HepG2 (cell line): Measurements from ENCODE around the gene ENTPD2. TPM values are rescaled to one million over a fixed set of nuclear protein-coding genes. Genes with fewer than 3 reads are reported as not detected.

Source experiments
- ATF4 ChIP-seq, 2 experiments: fragments of 450-650 bp in 1 of 2; sonication (generic) in 1 of 2; formaldehyde crosslinking; IDR thresholded peaks; 2 replicates each; pipeline versions ENCODE4 v1.5.0 to v1.8.0; 2020 to 2022; ENCODE audit warnings: mild to moderate bottlenecking in 1 of 2, missing genetic modification reagents in 1 of 2
- CCAR2 ChIP-seq: fragments of 200-400 bp; formaldehyde crosslinking; optimal IDR thresholded peaks from 2 replicates; pipeline ENCODE3; 2018; ENCODE audit warnings: low read depth, mild to moderate bottlenecking, low read length, moderate library complexity
- HNF1A ChIP-seq, 2 experiments: sonication (generic) in 1 of 2; formaldehyde crosslinking in 1 of 2; IDR thresholded peaks; 2 replicates each; pipeline versions ENCODE4 v1.4.0 to v1.6.1; 2016 to 2020; ENCODE audit warnings: borderline replicate concordance in 1 of 2, low read depth in 1 of 2, mild to moderate bottlenecking in 1 of 2, missing genetic modification reagents in 1 of 2
- ISX ChIP-seq: sonication (generic); formaldehyde crosslinking; conservative IDR thresholded peaks from 2 replicates; pipeline ENCODE4 v1.5.0; 2020; ENCODE audit warnings: missing genetic modification reagents
- NFRKB ChIP-seq: fragments of 450-650 bp; IDR thresholded peaks from 2 replicates; pipeline ENCODE4 v1.6.1; 2017
- SMAD1 ChIP-seq: sonication (generic); formaldehyde crosslinking; IDR thresholded peaks from 2 replicates; pipeline ENCODE4 v1.4.0; 2020; ENCODE audit warnings: missing genetic modification reagents, low read depth, mild to moderate bottlenecking, borderline replicate concordance
- SMAD3 ChIP-seq: sonication (generic); formaldehyde crosslinking; IDR thresholded peaks from 2 replicates; pipeline ENCODE4 v1.4.0; 2020; ENCODE audit warnings: missing genetic modification reagents
- TFE3 ChIP-seq: IDR thresholded peaks from 2 replicates; pipeline ENCODE4 v1.6.1; 2016
- ZIK1 ChIP-seq: sonication (generic); formaldehyde crosslinking; IDR thresholded peaks from 2 replicates; pipeline ENCODE4 v1.5.0; 2020; ENCODE audit warnings: mild to moderate bottlenecking, low read depth, missing genetic modification reagents, borderline replicate concordance
- ZMYM4 ChIP-seq: sonication (generic); formaldehyde crosslinking; IDR thresholded peaks from 2 replicates; pipeline ENCODE4 v1.8.1; 2023; ENCODE audit warnings: mild to moderate bottlenecking, missing genetic modification reagents
- ZNF331 ChIP-seq: sonication (generic); formaldehyde crosslinking; IDR thresholded peaks from 2 replicates; pipeline ENCODE4 v1.4.0; 2020; ENCODE audit warnings: missing genetic modification reagents
- ZNF597 ChIP-seq: sonication (generic); formaldehyde crosslinking; IDR thresholded peaks from 2 replicates; pipeline ENCODE4 v1.5.0; 2020; ENCODE audit warnings: missing genetic modification reagents
- polyA plus RNA-seq, 8 experiments: library from polyadenylated mRNA; depleted of rRNA in 3 of 8; stranded (reverse) in 7 of 8; unstranded in 1 of 8; fragments of >200 nt; fragmentation: Illumina TruSeq in 4 of 8; extraction: Trizol in 4 of 8; gene quantifications; 2 replicates each; pipeline versions ENCODE4 v1.2.1 to v1.2.3, GENCODE V29; 2011 to 2016; ENCODE audit warnings: low read depth in 4 of 8, missing spikeins in 1 of 8, mixed read lengths in 1 of 8; ENCODE audit not compliant: insufficient read depth in 1 of 8
- total RNA-seq, 5 experiments: library from RNA; depleted of rRNA; stranded (reverse); fragments of >200 nt; fragmentation: Illumina TruSeq; extraction: Trizol; gene quantifications; 2 replicates each; pipeline ENCODE4 v1.2.3, GENCODE V29; 2016; ENCODE audit warnings: low read depth in 1 of 5
- TF ChIP-seq, protein P1 (sequence below): IDR thresholded peaks from 2 replicates; pipeline ENCODE4 v1.6.1; 2016; ENCODE audit warnings: missing compliant biosample characterization, missing genetic modification reagents, borderline replicate concordance
- TF ChIP-seq, protein P2 (sequence below): sonication (generic); formaldehyde crosslinking; conservative IDR thresholded peaks from 2 replicates; pipeline ENCODE4 v1.4.0; 2020; ENCODE audit warnings: mild to moderate bottlenecking, missing genetic modification reagents, moderate library complexity

The ENTPD2 gene
- total and polyA plus RNA-seq, 2 of the 13 experiments (the other 11 are each of a cell fraction or from before 2014, with no cell fraction given): 0.95 to 3.2 TPM

DNA sequence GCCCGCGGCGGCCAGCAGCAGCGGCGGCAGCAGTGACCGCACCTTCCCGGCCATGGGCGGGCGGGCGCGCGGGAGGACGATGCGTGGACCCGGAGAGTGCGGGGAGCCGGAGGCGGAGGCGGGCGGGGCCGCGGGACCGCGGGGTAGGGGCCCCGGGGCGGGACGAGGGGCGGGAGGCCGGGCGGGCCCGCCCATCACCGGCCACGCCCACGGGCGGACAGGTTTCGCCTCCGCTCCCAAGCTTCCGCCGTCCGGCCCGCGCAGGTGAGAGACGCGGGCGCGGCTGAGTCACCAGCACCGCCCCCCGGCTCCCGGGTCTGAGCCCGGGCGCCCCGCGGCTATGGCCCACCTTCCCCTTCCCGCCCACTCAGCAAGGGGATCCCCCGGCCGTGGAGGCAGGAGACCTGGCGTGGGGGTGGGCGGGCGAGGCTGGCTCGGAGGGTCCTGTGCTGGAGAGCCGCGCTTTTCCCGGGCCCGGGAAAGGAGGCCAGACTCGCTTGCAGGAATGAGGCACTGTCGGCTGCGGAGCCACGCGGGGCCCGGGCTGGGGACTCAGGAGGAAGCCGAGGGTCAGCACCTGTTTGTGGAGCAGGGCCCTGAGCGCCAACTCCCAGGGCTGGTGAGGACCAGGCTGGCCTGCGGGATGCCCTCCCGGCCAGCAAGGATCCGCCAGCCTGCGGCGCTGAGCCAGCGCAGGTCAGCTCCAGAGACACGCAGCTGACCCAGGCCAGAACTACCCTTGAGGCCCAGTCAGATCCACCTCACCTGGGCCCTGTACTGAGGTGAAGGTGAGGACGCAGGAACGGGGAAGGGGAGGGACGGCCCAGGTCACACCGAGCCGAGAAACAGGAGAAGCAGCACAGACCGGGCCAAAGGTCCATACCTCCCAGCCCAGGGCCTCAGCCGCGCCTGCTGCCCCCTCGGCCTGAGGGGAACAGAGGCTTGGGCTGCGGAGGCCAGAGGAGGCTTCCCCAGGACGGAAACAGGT lies at the start of gene ENTPD2 (continued):
- TF ChIP-seq HNF1A (IDR thresholded peaks at IDR 0.05; ENCODE audit: low read depth) (no peak), HNF1A (CRISPR knock-in tag; IDR thresholded peaks at IDR 0.05; ENCODE audit: borderline replicate concordance) (no peak), SMAD1 (CRISPR knock-in tag) (no peak), ZMYM4 (CRISPR knock-in tag) (no peak), ISX (no peak), ZNF597 (no peak), SMAD3 (CRISPR knock-in tag) (no peak), ATF4 (CRISPR knock-in tag; IDR thresholded peaks at IDR 0.05) (no peak), TFE3 (CRISPR knock-in tag) (no peak), ZNF331 (CRISPR knock-in tag) (no peak), NFRKB (no peak), CCAR2 (no peak), ZIK1 (no peak)
- TF ChIP-seq, protein P1, sequence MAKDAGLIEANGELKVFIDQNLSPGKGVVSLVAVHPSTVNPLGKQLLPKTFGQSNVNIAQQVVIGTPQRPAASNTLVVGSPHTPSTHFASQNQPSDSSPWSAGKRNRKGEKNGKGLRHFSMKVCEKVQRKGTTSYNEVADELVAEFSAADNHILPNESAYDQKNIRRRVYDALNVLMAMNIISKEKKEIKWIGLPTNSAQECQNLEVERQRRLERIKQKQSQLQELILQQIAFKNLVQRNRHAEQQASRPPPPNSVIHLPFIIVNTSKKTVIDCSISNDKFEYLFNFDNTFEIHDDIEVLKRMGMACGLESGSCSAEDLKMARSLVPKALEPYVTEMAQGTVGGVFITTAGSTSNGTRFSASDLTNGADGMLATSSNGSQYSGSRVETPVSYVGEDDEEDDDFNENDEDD (CRISPR knock-in tag): no peak; the same call in 1 of the 2 replicates
- TF ChIP-seq, protein P2, sequence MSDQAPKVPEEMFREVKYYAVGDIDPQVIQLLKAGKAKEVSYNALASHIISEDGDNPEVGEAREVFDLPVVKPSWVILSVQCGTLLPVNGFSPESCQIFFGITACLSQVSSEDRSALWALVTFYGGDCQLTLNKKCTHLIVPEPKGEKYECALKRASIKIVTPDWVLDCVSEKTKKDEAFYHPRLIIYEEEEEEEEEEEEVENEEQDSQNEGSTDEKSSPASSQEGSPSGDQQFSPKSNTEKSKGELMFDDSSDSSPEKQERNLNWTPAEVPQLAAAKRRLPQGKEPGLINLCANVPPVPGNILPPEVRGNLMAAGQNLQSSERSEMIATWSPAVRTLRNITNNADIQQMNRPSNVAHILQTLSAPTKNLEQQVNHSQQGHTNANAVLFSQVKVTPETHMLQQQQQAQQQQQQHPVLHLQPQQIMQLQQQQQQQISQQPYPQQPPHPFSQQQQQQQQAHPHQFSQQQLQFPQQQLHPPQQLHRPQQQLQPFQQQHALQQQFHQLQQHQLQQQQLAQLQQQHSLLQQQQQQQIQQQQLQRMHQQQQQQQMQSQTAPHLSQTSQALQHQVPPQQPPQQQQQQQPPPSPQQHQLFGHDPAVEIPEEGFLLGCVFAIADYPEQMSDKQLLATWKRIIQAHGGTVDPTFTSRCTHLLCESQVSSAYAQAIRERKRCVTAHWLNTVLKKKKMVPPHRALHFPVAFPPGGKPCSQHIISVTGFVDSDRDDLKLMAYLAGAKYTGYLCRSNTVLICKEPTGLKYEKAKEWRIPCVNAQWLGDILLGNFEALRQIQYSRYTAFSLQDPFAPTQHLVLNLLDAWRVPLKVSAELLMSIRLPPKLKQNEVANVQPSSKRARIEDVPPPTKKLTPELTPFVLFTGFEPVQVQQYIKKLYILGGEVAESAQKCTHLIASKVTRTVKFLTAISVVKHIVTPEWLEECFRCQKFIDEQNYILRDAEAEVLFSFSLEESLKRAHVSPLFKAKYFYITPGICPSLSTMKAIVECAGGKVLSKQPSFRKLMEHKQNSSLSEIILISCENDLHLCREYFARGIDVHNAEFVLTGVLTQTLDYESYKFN (CRISPR knock-in tag): no peak
